GM12878 (cell line): Measurements from ENCODE around the gene ASB2. TPM values are rescaled to one million over a fixed set of nuclear protein-coding genes. Genes with fewer than 3 reads are reported as not detected.

ENCODE experiments used
- ATAC-seq: fragments of 200-7000 bp; cut with Tn5 transposase; 3 replicates; pipeline ENCODE4 v1.9.1; 2020; ENCODE audit warnings: mild to moderate bottlenecking, moderate library complexity
- BruUV-seq: library from RNA; stranded (reverse); fragments of 400-500 nt; replicated peaks from 2 replicates; lab custom pipeline; 2021; lab: Mats Ljungman, UMichigan
- CTCF ChIA-PET: fragments of 300-600 bp; sonication (Branson Sonifier 250); formaldehyde crosslinking; extraction: SDS; loops from one replicate; lab custom pipeline; 2021; ENCODE audit warnings: inconsistent platforms; lab: Yijun Ruan, JAX
- POLR2A ChIA-PET: fragments of 350-600 bp; formaldehyde crosslinking; extraction: SDS; loops from one replicate; lab custom pipeline; 2021; ENCODE audit warnings: inconsistent platforms; lab: Charles Lee
- RAD21 ChIA-PET: fragments of 300-600 bp; sonication (Branson Sonifier 250); formaldehyde crosslinking; loops from one replicate; lab custom pipeline; 2023; ENCODE audit warnings: antibody characterized with exemption; ENCODE audit not compliant: unreplicated experiment; lab: Charles Lee
- SMC1A ChIA-PET: fragments of 300-600 bp; sonication (Branson Sonifier 250); formaldehyde crosslinking; loops from one replicate; lab custom pipeline; 2023; ENCODE audit not compliant: unreplicated experiment, uncharacterized antibody; lab: Charles Lee
- DNase-seq: peaks from one replicate; pipeline ENCODE4 v3.0.0-alpha.2; 2011; ENCODE audit warnings: low read depth, low spot score
- FAIRE-seq: peaks from 3 replicates; lab custom pipeline; 2011; peaks lifted over from hg19 to GRCh38; lab: Jason Lieb, UNC
- H2AFZ ChIP-seq: 2 replicates; pipeline ENCODE4 v1.6.0; 2011; ENCODE audit warnings: low read depth, low read length, control low read depth; ENCODE audit not compliant: control insufficient read depth
- H3K27ac ChIP-seq: 2 replicates; pipeline ENCODE4 v1.5.1; 2011; ENCODE audit warnings: control low read depth; ENCODE audit not compliant: control insufficient read depth, insufficient read depth
- H3K27me3 ChIP-seq, 2 experiments: replicated peaks in 1 of 2; 2 replicates each; pipeline versions ENCODE4 v1.6.0 to v1.6.1; 2011; ENCODE audit warnings: low read length in 1 of 2; ENCODE audit not compliant: control insufficient read depth in 2 of 2, insufficient read depth in 2 of 2
- H3K36me3 ChIP-seq, 2 experiments: 2 replicates each; pipeline ENCODE4 v1.5.1; 2011; ENCODE audit warnings: low read length in 1 of 2; ENCODE audit not compliant: control insufficient read depth in 2 of 2, insufficient read depth in 2 of 2
- H3K4me1 ChIP-seq: 2 replicates; pipeline ENCODE4 v1.6.1; 2011; ENCODE audit warnings: mild to moderate bottlenecking, low read length, moderate library complexity, mixed read lengths; ENCODE audit not compliant: control insufficient read depth, insufficient read depth
- H3K4me2 ChIP-seq: 2 replicates; pipeline ENCODE4 v1.6.0; 2011; ENCODE audit warnings: control low read depth; ENCODE audit not compliant: control insufficient read depth, insufficient read depth
- H3K4me3 ChIP-seq: fragments of 200-600 bp; sonication (generic); 2 replicates; pipeline ENCODE4 v1.5.1; 2016
- H3K79me2 ChIP-seq: 2 replicates; pipeline ENCODE4 v1.6.0; 2011; ENCODE audit warnings: low read length; ENCODE audit not compliant: control insufficient read depth, insufficient read depth
- H3K9ac ChIP-seq: 2 replicates; pipeline ENCODE4 v1.8.0; 2011; ENCODE audit warnings: low read length, control low read depth, mixed read lengths; ENCODE audit not compliant: control insufficient read depth, insufficient read depth
- H3K9me3 ChIP-seq: replicated peaks from 3 replicates; pipeline ENCODE4 v1.5.1; 2011; ENCODE audit warnings: mild to moderate bottlenecking, low read length; ENCODE audit not compliant: control insufficient read depth, insufficient read depth
- H4K20me1 ChIP-seq: 2 replicates; pipeline ENCODE4 v1.6.0; 2011; ENCODE audit not compliant: control insufficient read depth, insufficient read depth
- CHD4 ChIP-seq: fragments of 200-600 bp; sonication (generic); IDR thresholded peaks from 2 replicates; pipeline ENCODE4 v1.6.1; 2016; ENCODE audit warnings: mild to moderate bottlenecking
- CTCF ChIP-seq, 3 experiments: IDR thresholded peaks in 2 of 3; conservative IDR thresholded peaks in 1 of 3; 2 replicates each; pipeline ENCODE4 v1.5.1; 2011; ENCODE audit warnings: low read depth in 3 of 3, low read length in 3 of 3, mild to moderate bottlenecking in 3 of 3, control low read depth in 2 of 3, moderate library complexity in 2 of 3, inconsistent platforms in 1 of 3, mixed read lengths in 1 of 3; ENCODE audit not compliant: control insufficient read depth in 2 of 3, insufficient read depth in 1 of 3; ENCODE audit errors: extremely low read depth in 1 of 3
- E2F8 ChIP-seq: fragments of 450-650 bp; IDR thresholded peaks from 2 replicates; pipeline ENCODE4 v1.6.1; 2018; ENCODE audit warnings: mild to moderate bottlenecking, low read depth, moderate library complexity; ENCODE audit not compliant: partially characterized antibody
- RAD21 ChIP-seq: IDR thresholded peaks from 2 replicates; pipeline ENCODE4 v1.6.1; 2011; ENCODE audit warnings: mild to moderate bottlenecking, low read depth, low read length, moderate library complexity; ENCODE audit not compliant: insufficient read depth
- SMC3 ChIP-seq: IDR thresholded peaks from 2 replicates; pipeline ENCODE4 v1.6.1; 2011; ENCODE audit warnings: low read length, improper control_type of control experiment, borderline replicate concordance
- WRNIP1 ChIP-seq: IDR thresholded peaks from 2 replicates; pipeline ENCODE4 v1.6.1; 2011; ENCODE audit warnings: low read depth, low read length, improper control_type of control experiment, borderline replicate concordance
- ZNF592 ChIP-seq: fragments of 450-650 bp; IDR thresholded peaks from 2 replicates; pipeline ENCODE4 v1.6.1; 2017; ENCODE audit warnings: mild to moderate bottlenecking, moderate library complexity
- WGBS: methylation state at CpG from one replicate; pipeline ENCODE4 v1.1.6; 2016; ENCODE audit warnings: low lambda C conversion rate; ENCODE audit not compliant: insufficient replicate concordance, insufficient coverage; ENCODE audit errors: missing lambda C conversion rate; 5-methylcytosine and 5-hydroxymethylcytosine counted together
- in situ Hi-C: fragments of 300-500 bp; cut with MboI; formaldehyde crosslinking; loops from 9 replicates; pipeline ENCODE4 v1.14.3; 2018; ENCODE audit warnings: mixed read lengths
- intact Hi-C: fragments of 100-400 bp; cut with micrococcal nuclease; formaldehyde crosslinking; loops from one replicate; pipeline ENCODE4 v1.14.2; 2022; ENCODE audit not compliant: unreplicated experiment
- polyA plus RNA-seq, 11 experiments: library from polyadenylated mRNA; depleted of rRNA in 4 of 11; unstranded in 6 of 11; stranded (reverse) in 5 of 11; fragments of >200 nt; fragmentation: Nextera tagmentation in 4 of 11; fragmentation: Illumina TruSeq in 1 of 11; extraction: Ambion mirVana in 4 of 11; extraction: Trizol in 1 of 11; gene quantifications; 1 replicate in 1 of 11; 2 replicates in 10 of 11; pipeline versions ENCODE4 v1.2.1 to v1.2.3, GENCODE V29; 2011 to 2016; ENCODE audit warnings: inconsistent platforms in 2 of 11, missing spikeins in 2 of 11, low read depth in 1 of 11
- total RNA-seq, 4 experiments: library from RNA; depleted of rRNA in 3 of 4; stranded (reverse); fragments of >200 nt in 3 of 4; fragmentation: Illumina TruSeq in 1 of 4; extraction: Trizol in 1 of 4; gene quantifications; 2 replicates each; pipeline versions ENCODE4 v1.2.1 to v1.2.3, GENCODE V29; 2013 to 2021

Gene ASB2
- total and polyA plus RNA-seq, 10 of the 15 experiments (the other 5 are each of a cell fraction or from before 2014, with no cell fraction given), result 3.0 to 54.8 (median 33.5) TPM

- TF ChIP-seq ZNF592, result no peak
- no peak for TF ChIP-seq E2F8
- TF ChIP-seq WRNIP1, result no peak
- TF ChIP-seq, all 136 proteins: peak for 0
Measured at GRCh38 chr14:93936926-93937325, 39.4 kb downstream of the ASB2 start (continued).

- DNase-seq (no peak), ATAC-seq (peak; percentile 62), FAIRE-seq (peak; percentile 75)
- no peak for TF ChIP-seq CHD4
- peak; percentile 20; the same call in 1 of the 2 replicates for TF ChIP-seq SMC3
- peak; percentile 60 to 76 (median 75) for TF ChIP-seq CTCF (IDR thresholded peaks at IDR 0.05 in 2 of 3, conservative IDR thresholded peaks at IDR 0.05 in 1 of 3; ENCODE audit: control insufficient read depth in 2 of 3, extremely low read depth in 1 of 3, insufficient read depth in 1 of 3, low read depth in 3 of 3, low read length in 3 of 3)
- TF ChIP-seq RAD21, result 0 out of 2 replicates have a peak, but pooled peaks have one; percentile 29
- RAD21 ChIA-PET, result interaction anchor here (1.0 to 13.9 kb wide), 5 partner anchors 34 to 281 kb away, joined by 3 to 344 read pairs (median 6); partner anchors contain the start of gene CCDC197
- H3K4me2 ChIP-seq, result no peak overlapping the region
- peaks cover 8% of the 10 kb centered on the region for H3K4me1 ChIP-seq
- 8% methylated on average over 5 of the region's 5 CpGs for WGBS
- BruUV-seq, result no TSS peak
- H3K79me2 ChIP-seq, result no peaks in the 10 kb centered on the region
- no peak overlapping the region for H2AFZ ChIP-seq
- H3K9me3 ChIP-seq, result no peaks in the 10 kb centered on the region; the same call in 2 of the 3 replicates
- peaks cover 2 to 3% of the 10 kb centered on the region in 2 experiments; a peak in 3 of 4 replicates for H3K36me3 ChIP-seq
- H3K9ac ChIP-seq, result no peak overlapping the region
- no peaks in the 10 kb centered on the region for H4K20me1 ChIP-seq
- no peak overlapping the region for H3K27ac ChIP-seq
- POLR2A ChIA-PET, result no interaction called here
- CTCF ChIA-PET, result interaction anchor here (1.0 to 12.1 kb wide), 15 partner anchors 13 to 281 kb away, joined by 3 to 541 read pairs (median 5); partner anchors contain the start of genes ASB2 and CCDC197
- in situ Hi-C loops (no loop called here), intact Hi-C loops (no loop called here)
- H3K4me3 ChIP-seq, result no peak overlapping the region
- H3K27me3 ChIP-seq, result no peaks in the 10 kb centered on the region
- SMC1A ChIA-PET, result interaction anchor here (1.1 to 10.5 kb wide), 10 partner anchors 10 to 282 kb away, joined by 3 to 184 read pairs (median 6); partner anchors contain the start of gene CCDC197
Measured at GRCh38 chr14:93936245-93936644, 40.1 kb downstream of the ASB2 start.
